ENCODE results near the gene TTC21B.
A peak's percentile ranks its signal among the peaks of the same experiment; 100 is the strongest.
"Not testable (repeated sequence)": the region's sequence is repeated elsewhere in the genome, so short reads cannot be mapped to it uniquely, and the experiment has no call there.

TTC21B gene

GRCh38 chr2:165877565-165878550 is 75.7 kb downstream of the TTC21B start:
- peak; percentile 76 for DNase-seq

GRCh38 chr2:165876712-165877111 is 76.9 kb downstream of the TTC21B start:
- peak; percentile 43 for DNase-seq

GRCh38 chr2:165876269-165876668 is 77.3 kb downstream of the TTC21B start:
- peak; percentile 48 for DNase-seq

GRCh38 chr2:165874445-165875039 is 79.0 kb downstream of the TTC21B start:
- DNase-seq, result peak; percentile 69

DNA sequence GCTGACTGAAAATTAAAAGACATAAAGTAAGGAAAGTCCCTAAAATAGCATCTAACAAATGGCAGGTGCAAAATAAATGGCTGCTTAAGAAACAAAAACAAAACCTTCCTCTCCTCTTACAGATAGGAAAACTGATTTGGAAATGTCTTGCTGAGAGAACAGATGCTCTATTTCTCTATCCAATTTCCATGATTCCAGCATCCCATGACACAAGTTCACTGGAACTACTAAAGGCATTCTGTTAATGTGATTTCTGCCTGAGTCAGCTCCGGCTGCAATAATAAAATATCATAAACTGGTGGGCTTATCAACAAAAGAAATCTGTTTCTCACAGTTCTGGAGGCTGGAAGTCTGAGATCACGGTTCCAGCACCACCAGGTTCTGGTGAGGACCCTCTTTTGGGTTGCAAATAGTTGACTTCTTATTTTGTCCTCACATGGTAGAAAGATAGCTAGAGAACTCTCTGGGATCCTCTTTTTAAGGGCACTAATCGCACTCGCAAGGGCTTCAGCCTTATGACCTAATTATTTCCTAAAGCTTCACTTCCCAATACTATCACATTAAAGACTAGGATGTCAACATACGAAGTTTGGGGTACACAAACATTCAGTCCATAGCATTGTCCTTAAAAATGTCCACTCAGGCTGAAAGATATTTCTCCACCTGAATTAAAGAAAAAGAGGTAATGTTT is 81.3 kb downstream of the TTC21B start:
- DNase-seq, result no peak

GRCh38 chr2:165871025-165871424 is 82.6 kb downstream of the TTC21B start:
- DNase-seq, result no peak

GRCh38 chr2:165870346-165870745 is 83.2 kb downstream of the TTC21B start:
- DNase-seq, result no peak

DNA sequence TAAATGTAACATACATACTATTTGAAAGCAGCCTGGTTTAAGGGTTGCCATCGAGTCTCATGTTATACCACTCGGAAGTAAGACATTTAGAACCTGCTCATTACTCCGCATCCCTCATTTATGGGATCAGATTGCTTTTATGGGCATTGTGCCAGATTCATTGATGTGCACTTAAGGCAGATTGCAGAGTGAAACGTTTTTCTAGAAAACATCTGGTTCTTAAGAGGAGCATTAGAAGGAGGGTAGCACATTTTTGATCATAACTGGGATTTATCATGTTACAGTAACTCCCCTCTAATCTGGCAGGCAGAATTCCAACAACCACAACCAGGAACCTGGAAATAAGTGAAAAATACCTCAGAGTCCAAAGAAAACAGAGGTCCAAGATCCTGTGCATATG is 85.4 kb downstream of the TTC21B start:
- no peak for DNase-seq

GRCh38 chr2:165864296-165864695 is 89.3 kb downstream of the TTC21B start:
- no peak for DNase-seq

DNA sequence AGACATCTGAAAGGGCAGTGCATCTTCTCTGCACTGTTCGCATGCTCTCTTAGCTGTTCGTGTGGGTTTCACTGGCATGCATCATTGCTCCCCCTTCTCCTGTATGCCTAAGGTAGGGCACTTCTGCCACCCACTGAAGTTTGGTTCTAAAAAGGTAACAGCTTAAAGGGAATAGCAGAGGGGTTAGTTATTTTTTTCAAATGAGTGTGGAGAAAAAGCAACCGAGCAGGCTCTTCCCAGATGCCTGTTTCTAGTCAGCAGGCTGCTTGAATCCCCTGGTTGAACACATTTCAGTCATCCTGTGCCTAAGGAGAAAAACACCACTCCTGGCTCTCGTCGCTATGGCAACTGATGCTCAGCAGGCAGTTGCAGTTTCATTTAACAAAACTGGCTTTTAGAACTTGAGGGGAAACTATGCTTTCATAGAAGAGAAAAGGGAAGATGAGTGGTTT is 89.7 kb downstream of the TTC21B start:
- peak; percentile 23 for DNase-seq

- DNase-seq, result not testable (repeated sequence)
Observed at GRCh38 chr2:165861083-165861482, 92.5 kb downstream of the TTC21B start.

DNA sequence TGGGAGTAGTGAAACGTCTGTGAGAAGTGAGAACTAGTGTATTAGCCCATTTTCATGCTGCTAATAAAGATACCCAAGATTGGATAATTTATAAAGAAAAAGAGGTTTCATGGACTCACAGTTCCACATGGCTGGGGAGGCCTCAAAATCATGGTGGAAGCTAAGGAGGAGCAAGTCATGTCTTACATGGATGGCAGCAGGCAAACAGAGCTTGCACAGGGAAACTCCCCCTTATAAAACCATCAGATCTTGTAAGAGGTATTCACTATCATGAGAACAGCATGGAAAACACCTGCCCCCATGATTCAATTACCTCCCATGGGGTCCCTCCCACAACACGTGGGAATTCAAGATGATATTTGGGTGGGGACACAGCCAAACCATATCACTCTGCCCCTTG is 93.9 kb downstream of the TTC21B start:
- DNase-seq, result not testable (repeated sequence)

- DNase-seq, result no peak
Observed at GRCh38 chr2:165857876-165858275, 95.7 kb downstream of the TTC21B start.

GRCh38 chr2:165852394-165852793 is 101.2 kb downstream of the TTC21B start:
- DNase-seq, result no peak

- no peak for DNase-seq
Observed at GRCh38 chr2:165847001-165847400, 106.6 kb downstream of the TTC21B start.

DNA sequence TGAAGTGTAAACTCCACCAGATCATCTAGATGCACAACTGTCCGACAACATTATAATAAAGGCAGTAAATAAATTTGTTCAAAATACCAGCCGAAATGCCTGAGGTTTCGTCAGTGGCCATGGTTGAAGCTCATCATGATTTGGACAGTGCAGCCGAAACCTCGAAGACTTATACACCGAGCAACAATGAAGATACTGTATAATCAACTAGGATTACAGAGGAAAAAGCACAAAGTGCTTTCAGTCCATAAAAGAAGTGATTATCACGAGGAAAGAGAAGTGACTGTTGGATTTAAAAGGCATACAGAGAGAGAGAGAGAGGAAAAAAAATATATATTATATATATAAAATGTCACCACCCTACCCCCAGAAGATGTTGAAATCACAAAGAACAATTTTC is 107.5 kb downstream of the TTC21B start:
- no peak for DNase-seq

DNA sequence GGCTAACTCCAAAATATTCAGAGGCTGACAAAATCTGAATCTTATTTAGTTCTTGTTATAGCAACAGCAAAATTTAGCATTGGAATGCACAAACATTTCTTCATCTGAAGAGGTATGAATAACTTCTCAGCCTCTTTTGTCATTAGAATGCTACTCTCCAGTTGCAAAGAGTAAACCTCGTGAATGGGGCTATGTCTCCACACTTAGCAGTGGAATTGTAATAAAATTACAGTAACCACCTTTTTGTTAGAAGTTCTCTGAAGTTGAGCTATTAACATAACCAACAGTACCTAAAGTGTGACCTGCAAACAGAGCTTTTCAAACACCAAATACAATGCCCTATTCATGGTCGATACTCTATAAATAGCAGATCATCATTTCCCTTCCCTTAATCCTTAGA is 109.4 kb downstream of the TTC21B start:
- no peak for DNase-seq

GRCh38 chr2:165843351-165843750 is 110.2 kb downstream of the TTC21B start:
- DNase-seq, result no peak

GRCh38 chr2:165840333-165840958 is 113.1 kb downstream of the TTC21B start:
- no peak for DNase-seq

DNA sequence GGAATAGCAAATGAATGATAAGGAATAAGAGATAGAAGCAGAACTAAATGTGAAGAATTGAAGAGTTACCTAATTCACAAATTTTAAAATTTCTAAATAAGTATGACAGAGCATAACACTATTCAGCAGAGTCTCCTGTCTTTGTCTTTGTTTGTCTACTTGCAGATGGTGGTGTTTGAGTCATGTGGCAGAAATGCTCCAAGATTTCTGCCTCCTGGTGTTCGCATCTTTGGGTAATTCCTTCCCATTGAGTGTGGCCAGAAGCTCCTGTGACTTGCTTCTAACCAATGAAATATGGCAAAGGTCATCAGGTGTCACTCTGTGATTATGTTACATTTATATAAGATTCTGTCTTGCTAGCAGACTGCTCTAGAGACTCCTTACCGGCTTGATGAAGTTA is 114.0 kb downstream of the TTC21B start:
- no peak for DNase-seq

GRCh38 chr2:165837122-165837521 is 116.5 kb downstream of the TTC21B start:
- no peak for DNase-seq

DNA sequence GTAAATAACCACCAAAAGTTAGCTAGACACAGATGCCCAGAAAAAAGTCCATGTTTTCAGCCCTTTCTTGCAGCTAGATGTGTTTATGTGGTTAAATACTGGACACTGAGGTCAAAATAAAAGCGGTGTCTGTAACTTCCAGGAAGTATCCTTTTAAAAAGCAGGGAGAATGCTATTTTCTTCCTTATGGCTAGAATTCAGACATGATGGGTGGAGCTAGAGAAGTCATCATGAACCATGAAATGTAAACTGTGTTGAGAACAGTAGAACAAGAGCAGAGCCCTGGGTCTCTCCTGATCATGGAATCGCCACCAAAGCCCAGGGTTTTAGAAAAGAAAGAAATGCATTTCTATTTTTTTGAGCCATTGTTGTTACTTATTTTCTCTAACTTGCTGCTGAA is 118.2 kb downstream of the TTC21B start:
- DNase-seq, result no peak

DNA sequence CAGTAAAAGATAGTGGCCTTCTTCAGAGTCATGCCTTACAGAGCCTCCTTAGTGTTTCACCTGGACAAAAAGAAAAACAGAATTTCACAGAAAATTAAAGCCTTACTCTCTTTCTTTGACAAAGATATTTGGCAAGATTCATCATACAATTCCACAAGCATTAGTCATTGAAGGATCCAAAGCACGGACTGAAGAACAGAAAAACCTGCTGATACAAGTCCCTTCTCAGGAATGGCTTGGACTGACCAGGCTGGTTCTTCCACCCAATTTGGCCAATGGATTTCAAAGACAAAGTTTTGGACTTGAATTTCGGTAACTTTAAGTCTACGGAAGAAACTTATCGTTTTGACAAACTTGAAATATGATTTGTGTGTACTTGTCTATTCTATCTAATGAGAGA is 120.4 kb downstream of the TTC21B start:
- no peak for DNase-seq

Measured in activated CD4-positive, alpha-beta T cell treated with anti-CD3 and anti-CD28 coated beads, Interleukin-10, Interleukin-2, amounts not matched to agents 100 ng/mL and 50 ng/mL, durations not matched to agents 16 hours and 8 hours (primary cell).